ENCODE measurements around the gene OBSCN.

Gene OBSCN

DNA sequence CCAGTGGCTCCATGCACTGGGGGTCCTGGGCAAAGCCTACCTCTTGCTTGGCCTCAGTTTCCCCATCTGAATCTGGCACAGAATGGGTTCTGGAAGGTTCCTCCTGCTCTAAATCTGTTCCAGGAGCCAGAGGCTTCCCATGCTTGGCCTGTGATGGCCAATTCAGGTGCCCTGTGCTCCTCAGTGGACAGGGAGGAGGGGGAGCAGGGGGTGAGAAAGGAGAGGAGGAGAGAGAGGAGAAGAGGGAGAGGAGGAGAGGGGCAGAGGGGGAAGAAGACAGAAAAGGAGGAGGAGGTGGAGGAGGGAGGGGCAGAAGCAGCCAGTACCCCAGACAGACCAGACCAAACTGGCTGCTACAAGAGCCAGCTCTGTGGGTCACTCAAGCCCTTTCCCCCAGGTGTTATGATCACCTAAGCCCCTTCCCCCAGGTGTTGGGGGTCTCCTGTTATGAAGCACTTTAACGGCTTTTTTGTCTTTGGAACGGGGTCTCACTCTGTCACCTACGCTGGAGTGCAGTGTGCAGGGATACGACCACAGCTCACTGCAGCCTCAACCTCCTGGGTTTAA lies 155.1 kb downstream of the OBSCN start:
- no peak for DNase-seq

DNA sequence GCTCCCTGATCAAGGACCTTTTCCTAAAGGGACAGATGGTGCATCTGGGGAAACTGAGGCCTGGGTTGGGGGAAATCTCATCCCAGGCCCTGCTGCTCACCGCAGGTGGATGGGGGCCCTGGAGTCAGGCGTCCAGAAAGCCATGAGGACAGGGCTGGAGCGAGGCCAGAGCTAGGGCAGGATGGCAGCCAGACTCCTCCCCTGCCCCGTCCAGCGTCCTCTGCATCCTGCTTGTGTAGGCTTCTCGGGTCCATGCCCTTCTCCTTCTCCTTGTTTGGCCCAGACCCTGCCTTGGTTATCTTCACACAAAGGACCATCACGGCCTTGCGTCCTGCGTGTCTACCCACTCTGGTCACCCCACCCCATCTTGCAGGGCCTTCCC lies 155.8 kb downstream of the OBSCN start:
- no peak for DNase-seq

DNA sequence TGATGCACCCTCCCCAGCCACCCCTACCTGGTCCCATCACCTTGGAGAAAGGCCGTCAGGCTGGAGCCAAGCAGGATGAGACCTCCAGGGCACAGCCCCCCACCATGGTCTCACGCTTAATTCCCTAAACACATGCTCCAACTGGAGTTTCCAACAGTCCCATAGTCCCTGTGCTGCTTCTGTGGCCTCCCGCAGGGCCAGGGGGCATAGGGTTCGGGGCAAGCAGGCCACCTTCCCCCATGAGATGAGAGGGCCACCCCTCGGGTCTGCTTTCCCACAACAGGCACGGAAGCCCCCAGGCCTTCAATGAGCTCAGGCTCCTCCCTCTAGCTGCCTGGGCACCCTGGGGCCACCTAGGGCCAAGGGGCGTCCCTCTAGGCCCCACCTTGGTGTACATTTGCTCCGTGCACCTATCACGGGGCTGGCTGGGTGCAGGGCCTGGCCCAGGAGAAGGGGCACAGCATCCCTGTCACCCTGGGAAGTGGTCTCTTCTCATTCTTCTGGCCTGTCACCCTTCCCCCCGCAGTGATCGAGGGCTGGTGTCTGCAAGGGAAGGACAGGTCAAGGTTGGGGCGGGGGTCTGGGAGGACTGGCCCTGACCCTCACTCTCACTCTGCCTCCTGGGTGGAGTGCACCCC lies 156.3 kb downstream of the OBSCN start:
- DNase-seq: no peak

DNA sequence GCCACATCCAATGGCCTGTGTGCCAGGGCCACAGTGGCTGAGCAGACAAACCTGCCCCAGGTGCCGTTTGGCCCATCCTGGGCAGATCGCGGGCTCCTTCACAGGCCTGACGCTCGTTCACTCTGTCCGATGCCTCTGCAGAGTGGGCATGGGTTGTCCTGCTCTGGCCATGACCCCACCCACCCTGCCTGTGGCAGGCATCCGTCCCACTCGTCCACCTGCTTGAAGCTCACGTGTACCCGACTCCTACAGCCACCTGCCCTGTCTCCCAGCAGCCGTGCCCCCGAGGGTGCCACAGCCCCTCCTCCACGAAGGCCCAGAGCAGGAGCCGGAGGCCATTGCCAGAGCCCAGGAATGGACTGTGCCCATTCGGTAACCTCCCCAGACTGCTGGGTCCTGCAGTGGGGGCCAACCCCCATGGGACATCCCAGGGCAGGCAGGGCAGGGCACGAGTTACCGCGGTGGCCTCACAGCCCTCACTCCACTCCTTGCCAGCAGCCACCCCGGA lies 156.9 kb downstream of the OBSCN start:
- DNase-seq: no peak

DNA sequence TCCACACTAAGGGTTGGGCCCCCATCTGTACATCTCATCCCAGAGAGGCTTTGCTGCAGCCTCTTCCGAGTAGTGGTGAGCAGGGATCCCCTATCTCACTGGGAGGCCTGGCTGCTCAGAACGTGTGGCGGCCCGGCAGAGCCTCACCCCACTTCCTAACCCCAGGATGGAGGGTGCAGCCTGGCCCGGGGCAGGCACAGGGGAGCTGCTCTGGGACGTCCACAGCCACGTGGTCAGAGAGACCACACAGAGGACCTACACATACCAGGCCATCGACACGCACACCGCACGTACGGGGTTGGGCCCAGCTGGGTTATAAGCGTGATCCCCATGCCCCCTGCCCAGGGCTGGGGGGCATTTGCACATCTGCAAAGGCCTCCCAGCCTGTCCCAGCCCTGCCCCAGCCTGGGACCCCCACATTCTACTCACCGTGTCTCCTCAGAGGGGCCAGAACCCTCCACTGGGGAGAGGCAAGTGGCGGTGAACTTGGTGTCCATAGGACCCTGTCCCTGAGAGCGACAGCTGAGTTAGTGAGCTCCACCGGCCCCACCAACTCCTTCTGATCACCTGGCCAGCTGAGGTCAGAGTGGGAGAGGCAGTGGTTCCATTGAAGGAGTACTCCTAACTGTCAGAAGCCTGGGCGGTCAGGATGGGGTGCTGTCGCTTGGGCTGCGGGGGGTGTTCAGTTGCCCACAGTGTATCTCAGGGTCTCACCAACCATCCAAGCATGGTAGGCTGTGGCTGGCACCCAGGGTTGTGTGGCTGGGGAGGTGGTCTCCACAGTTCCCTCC lies 157.6 kb downstream of the OBSCN start:
- DNase-seq: no peak

DNA sequence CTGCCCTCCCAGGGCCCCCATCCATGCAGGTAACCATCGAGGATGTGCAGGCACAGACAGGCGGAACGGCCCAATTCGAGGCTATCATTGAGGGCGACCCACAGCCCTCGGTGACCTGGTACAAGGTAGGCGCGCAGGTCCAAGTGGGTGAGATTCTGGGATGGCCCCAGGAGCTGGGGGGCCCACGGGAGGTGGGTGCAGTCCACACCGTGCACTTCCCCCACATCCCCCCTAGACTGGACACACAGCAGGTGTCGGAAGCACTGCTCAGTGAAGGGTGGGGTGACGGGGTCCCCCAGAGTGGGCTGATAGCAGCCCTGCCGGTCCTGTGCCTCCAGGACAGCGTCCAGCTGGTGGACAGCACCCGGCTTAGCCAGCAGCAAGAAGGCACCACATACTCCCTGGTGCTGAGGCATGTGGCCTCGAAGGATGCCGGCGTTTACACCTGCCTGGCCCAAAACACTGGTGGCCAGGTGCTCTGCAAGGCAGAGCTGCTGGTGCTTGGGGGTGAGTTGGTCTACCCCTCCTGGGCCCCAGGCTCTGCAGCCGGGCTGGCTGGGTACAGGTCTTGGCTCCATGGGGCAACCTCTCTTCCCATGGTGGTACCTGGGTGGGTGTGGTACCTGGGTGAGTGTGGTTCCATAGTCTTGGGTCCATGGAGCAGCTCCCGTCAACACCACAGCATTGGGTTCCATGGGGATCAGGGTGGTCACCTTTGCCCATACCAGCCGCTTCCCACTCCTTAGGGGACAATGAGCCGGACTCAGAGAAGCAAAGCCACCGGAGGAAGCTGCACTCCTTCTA lies 158.4 kb downstream of the OBSCN start:
- no peak for DNase-seq

DNA sequence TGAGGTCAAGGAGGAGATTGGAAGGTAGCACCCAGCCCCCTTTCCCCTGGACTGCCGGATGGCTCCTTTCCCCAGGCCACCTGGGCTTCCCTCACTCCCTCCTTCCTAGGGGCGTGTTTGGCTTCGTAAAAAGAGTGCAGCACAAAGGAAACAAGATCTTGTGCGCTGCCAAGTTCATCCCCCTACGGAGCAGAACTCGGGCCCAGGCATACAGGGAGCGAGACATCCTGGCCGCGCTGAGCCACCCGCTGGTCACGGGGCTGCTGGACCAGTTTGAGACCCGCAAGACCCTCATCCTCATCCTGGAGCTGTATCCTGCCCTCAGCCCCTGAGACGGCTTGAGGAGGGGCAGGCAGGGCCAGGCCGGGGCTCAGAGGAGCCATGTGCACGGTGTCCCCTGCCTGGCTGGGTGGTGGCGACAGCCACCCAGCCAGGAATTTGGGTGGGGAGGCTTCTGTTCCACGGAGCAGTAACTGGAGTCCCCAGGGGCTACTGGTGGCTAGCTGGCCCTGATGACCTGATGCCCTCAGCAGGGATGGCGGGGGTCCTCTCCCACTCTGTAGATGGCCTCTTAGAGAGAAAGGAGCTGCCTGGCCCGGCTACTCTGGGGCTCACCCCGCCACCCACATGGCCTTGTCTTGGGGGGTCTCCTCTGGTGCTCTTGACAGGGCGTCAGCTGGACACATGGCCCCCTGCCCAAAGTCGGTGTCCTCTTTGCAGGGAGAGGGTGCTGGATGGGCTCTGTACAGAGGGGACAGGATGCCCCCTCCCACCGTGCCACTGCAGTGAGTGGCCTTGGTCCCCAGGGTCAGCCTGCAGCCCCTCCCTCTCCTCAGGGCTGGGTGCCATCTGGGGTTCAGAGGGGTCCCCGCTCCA lies 159.3 kb downstream of the OBSCN start:
- no peak for DNase-seq

DNA sequence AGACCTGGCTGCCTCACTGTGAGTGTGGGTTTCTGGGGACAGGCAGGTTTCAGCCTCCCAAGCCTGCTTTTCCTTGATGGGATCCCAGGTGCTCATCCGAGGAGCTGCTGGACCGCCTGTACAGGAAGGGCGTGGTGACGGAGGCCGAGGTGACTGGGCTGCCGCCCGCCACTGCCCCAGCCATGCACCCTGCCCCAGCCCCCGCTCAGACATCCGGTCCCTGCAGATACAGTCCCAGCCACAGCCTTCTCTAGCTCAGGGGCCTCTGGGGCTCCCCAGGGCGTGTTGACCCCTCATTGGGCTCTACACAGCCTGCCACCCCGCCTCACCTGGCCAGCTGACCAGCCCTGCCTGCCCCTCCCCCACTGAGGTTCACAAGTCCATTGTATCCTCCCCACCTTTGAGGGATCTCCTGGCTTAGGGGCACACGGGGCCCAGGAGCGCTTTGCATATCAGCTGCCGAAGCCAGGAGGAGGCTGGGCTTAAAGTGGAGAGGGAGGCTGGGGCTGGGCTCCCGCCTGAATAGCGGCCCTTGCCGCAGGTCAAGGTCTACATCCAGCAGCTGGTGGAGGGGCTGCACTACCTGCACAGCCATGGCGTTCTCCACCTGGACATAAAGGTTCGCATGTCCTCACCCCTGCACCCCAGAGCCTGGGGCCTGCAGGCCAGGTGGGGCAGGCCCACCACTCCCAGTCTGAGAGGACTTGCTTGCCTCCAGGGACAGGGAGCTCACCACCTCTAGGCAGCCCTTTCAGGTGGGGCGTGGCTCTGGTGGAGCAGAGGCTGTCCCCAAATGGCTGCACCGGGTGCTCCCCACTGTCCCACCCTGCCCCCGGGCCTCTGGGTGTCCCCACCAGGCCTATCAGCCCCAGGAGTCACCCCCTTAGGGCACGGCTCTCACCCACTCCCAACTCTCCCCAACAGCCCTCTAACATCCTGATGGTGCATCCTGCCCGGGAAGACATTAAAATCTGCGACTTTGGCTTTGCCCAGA lies 160.3 kb downstream of the OBSCN start:
- no peak for DNase-seq

DNA sequence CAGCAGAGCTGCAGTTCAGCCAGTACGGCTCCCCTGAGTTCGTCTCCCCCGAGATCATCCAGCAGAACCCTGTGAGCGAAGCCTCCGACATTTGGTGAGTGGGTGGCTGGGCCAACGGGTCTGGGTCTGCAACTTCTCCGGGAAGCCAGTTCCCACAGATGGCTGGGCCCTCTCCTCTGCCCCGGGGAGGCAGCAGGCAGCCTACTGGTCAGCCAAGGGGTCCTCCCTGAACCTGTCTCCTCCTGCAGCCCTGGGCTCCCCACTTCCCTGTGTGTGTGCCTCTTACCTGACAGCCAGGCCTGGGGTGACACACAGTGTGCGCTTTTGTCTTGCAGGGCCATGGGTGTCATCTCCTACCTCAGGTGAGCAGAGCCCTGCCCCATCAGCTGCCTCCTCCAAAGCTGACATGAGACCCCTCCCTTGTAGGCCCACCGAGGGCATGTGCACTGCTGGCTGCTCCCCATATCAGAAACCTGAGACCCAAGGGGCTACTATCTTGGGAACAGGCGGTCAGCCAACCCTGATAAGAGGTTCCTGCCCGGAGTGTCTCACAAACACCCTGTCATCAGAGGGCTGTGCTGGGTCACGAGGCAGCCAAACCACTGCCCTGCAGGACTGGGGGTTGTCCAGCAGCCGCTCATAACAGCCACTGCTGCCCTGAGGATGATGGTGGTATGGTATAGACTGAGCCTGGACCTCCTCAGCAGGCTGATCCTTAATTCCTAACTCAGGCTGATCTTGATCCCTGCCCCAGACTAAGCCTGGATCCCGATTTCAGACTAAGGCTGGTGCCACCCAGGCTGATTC lies 161.2 kb downstream of the OBSCN start:
- no peak for DNase-seq

DNA sequence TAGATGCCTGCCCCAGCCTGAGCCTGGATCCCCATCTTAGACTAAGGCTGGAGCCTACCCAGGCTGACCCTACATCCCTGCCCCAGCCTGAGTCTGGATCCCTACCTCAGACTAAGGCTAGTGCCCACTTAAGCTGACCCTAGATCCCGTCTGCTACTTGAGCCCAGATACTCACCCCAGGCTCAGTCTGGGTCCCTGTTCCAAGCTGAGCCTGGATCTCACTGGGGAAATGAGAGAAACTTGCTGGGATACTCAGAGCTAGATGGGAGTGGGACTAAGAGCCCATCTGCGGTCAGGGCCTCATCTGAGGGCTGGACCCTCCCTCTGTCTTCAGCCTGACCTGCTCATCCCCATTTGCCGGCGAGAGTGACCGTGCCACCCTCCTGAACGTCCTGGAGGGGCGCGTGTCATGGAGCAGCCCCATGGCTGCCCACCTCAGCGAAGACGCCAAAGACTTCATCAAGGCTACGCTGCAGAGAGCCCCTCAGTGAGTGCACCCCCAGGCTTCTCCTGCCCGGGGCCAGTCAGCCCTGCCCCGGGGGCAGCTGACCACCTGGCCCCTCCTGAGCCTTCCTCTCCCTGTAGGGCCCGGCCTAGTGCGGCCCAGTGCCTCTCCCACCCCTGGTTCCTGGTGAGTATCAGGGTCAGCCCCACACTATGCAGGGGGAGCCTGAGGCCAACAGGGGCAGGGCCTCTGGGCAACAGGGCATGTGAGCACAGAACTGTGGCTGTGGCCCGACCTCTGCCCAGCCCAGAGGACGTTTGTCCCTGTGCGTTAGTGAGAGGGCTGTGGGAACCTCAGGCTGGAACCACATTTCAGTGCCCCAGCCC lies 162.0 kb downstream of the OBSCN start:
- no peak for DNase-seq

DNA sequence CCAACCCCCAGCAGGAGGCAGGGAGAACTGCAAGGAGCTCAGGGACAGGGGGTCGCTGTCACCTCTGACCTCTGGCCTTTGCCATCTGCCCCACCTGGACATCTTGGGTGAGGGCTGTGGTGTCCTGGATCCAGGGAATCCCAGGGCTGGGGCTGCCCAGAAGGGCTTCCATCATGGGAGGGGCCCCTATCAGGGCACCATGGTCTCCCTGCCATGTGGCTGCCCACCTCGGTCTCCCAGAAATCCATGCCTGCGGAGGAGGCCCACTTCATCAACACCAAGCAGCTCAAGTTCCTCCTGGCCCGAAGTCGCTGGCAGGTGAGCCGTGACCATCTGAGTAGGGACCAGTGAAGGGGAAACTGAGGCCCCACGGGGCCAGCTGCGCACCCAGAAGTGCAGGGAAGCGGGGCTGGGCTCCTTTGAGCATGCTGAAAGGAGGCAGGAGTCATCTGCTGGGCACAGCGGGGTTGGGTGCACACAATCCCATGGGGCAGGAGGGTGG lies 162.6 kb downstream of the OBSCN start:
- no peak for DNase-seq

DNA sequence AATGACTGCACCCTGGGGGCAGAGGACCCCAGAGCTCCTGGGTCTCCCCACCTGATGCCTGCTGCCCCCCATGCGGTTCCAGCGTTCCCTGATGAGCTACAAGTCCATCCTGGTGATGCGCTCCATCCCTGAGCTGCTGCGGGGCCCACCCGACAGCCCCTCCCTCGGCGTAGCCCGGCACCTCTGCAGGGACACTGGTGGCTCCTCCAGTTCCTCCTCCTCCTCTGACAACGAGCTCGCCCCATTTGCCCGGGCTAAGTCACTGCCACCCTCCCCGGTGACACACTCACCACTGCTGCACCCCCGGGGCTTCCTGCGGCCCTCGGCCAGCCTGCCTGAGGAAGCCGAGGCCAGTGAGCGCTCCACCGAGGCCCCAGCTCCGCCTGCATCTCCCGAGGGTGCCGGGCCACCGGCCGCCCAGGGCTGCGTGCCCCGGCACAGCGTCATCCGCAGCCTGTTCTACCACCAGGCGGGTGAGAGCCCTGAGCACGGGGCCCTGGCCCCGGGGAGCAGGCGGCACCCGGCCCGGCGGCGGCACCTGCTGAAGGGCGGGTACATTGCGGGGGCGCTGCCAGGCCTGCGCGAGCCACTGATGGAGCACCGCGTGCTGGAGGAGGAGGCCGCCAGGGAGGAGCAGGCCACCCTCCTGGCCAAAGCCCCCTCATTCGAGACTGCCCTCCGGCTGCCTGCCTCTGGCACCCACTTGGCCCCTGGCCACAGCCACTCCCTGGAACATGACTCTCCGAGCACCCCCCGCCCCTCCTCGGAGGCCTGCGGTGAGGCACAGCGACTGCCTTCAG lies 163.3 kb downstream of the OBSCN start:
- no peak for DNase-seq

DNA sequence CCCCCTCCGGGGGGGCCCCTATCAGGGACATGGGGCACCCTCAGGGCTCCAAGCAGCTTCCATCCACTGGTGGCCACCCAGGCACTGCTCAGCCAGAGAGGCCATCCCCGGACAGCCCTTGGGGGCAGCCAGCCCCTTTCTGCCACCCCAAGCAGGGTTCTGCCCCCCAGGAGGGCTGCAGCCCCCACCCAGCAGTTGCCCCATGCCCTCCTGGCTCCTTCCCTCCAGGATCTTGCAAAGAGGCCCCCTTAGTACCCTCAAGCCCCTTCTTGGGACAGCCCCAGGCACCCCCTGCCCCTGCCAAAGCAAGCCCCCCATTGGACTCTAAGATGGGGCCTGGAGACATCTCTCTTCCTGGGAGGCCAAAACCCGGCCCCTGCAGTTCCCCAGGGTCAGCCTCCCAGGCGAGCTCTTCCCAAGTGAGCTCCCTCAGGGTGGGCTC lies 163.9 kb downstream of the OBSCN start:
- no peak for DNase-seq

DNA sequence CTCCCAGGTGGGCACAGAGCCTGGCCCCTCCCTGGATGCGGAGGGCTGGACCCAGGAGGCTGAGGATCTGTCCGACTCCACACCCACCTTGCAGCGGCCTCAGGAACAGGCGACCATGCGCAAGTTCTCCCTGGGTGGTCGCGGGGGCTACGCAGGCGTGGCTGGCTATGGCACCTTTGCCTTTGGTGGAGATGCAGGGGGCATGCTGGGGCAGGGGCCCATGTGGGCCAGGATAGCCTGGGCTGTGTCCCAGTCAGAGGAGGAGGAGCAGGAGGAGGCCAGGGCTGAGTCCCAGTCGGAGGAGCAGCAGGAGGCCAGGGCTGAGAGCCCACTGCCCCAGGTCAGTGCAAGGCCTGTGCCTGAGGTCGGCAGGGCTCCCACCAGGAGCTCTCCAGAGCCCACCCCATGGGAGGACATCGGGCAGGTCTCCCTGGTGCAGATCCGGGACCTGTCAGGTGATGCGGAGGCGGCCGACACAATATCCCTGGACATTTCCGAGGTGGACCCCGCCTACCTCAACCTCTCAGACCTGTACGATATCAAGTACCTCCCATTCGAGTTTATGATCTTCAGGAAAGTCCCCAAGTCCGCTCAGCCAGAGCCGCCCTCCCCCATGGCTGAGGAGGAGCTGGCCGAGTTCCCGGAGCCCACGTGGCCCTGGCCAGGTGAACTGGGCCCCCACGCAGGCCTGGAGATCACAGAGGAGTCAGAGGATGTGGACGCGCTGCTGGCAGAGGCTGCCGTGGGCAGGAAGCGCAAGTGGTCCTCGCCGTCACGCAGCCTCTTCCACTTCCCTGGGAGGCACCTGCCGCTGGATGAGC lies 164.5 kb downstream of the OBSCN start:
- no peak for DNase-seq

DNA sequence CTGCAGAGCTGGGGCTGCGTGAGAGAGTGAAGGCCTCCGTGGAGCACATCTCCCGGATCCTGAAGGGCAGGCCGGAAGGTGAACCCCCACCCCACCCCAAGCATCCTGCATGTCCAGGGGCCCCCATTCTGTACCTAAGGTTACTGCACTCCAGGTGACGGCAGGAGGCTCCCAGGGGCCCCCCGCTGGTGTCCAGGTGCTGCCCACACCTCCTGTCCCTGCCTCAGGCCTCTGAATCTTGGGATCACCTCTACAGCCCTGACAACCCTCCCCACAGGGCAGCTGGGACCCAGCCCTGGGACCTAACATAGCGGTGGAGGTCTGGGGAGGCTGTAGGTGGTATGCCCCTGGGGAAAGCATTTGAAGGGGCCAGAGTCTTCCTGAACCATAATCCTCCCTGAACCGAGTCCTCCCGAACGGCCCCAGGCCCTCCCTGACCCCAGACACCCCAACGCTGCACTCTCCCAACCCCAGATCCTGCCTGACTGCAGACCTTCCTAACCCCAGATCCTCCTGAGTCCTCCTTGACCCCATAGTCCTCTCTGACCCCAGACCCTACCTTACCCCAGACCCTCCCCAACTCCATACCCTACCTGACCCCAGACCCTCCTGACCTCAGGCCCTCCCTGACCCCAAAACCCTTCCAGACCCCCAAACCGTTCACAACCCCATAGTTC lies 165.3 kb downstream of the OBSCN start:
- DNase-seq: no peak
